ENCODE data around the gene TCEAL3.

DNA sequence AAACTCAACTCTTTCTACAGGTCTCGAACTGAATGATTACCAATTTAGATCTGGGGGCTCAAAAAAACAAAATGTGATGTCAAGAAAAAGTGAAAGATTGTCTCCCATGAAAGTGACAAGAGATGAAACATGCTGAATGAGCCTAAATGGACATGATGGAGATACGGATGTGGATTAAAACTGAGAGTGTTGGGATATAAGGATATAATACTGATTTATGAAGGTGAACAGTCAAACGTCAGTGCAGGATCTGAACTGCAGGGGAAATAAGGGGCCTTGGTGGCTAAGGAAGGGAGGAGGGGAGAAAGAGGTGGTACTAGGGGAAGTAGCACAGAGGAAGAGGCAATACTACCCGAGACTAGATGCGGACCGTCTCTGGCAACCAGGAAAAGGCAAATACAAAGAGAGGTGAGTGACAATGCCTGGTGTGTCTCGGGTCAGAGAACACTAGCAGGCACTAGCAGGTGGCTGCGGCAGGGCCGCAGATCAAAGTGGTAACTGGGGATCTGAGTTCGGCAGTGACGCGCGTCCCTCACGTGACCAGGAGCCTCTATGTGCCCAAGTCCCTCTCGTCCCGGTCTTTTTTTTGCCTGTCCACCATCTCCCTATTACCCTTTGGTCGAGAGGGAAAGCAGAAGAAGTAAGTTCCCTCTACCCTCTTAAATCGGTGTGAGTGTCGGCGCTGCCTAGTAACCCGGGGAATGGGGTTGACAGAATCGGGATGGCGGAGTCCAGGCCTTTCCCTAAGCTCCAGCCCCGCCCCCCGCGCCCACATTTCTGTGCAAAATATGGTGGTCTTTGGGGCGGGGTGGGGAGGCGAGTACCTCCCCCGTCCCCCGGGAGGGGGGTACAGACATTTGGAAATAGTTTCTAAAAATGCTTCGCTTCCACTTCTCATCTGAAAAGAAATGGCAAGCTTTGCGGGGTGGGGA lies 20.9 kb downstream of the TCEAL3 start, which contains the start of gene TCEAL1:
- TF ChIP-seq, protein P1, sequence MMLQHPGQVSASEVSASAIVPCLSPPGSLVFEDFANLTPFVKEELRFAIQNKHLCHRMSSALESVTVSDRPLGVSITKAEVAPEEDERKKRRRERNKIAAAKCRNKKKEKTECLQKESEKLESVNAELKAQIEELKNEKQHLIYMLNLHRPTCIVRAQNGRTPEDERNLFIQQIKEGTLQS (IDR thresholded peaks at IDR 0.05; ENCODE audit: insufficient read depth, low read depth, low read length), result 0 out of 2 replicates have a peak, but pooled peaks have one; percentile 24
- no peak for TF ChIP-seq RAD21 (IDR thresholded peaks at IDR 0.05 in 1 of 2, conservative IDR thresholded peaks at IDR 0.05 in 1 of 2; ENCODE audit: low read depth in 2 of 2, low read length in 2 of 2)
- TF ChIP-seq KDM5A (IDR thresholded peaks at IDR 0.05; ENCODE audit: low read length), result no peak
- no peak for TF ChIP-seq ZNF274 (IDR thresholded peaks at IDR 0.05; ENCODE audit: borderline replicate concordance, extremely low read depth, low read length)
- TF ChIP-seq, protein P2, sequence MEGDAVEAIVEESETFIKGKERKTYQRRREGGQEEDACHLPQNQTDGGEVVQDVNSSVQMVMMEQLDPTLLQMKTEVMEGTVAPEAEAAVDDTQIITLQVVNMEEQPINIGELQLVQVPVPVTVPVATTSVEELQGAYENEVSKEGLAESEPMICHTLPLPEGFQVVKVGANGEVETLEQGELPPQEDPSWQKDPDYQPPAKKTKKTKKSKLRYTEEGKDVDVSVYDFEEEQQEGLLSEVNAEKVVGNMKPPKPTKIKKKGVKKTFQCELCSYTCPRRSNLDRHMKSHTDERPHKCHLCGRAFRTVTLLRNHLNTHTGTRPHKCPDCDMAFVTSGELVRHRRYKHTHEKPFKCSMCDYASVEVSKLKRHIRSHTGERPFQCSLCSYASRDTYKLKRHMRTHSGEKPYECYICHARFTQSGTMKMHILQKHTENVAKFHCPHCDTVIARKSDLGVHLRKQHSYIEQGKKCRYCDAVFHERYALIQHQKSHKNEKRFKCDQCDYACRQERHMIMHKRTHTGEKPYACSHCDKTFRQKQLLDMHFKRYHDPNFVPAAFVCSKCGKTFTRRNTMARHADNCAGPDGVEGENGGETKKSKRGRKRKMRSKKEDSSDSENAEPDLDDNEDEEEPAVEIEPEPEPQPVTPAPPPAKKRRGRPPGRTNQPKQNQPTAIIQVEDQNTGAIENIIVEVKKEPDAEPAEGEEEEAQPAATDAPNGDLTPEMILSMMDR (IDR thresholded peaks at IDR 0.05; ENCODE audit: control extremely low read depth in 1 of 3, insufficient read depth in 1 of 3, low read depth in 1 of 3, low read length in 3 of 3), result no peak
- no peak for TF ChIP-seq TEAD4 (IDR thresholded peaks at IDR 0.05; ENCODE audit: low read depth, low read length)
- TF ChIP-seq EP300 (IDR thresholded peaks at IDR 0.05; ENCODE audit: borderline replicate concordance in 1 of 2, low read depth in 2 of 2, low read length in 2 of 2), result no peak
- TF ChIP-seq EGR1 (IDR thresholded peaks at IDR 0.05; ENCODE audit: borderline replicate concordance, low read depth, low read length), result no peak
- TF ChIP-seq, protein P3, sequence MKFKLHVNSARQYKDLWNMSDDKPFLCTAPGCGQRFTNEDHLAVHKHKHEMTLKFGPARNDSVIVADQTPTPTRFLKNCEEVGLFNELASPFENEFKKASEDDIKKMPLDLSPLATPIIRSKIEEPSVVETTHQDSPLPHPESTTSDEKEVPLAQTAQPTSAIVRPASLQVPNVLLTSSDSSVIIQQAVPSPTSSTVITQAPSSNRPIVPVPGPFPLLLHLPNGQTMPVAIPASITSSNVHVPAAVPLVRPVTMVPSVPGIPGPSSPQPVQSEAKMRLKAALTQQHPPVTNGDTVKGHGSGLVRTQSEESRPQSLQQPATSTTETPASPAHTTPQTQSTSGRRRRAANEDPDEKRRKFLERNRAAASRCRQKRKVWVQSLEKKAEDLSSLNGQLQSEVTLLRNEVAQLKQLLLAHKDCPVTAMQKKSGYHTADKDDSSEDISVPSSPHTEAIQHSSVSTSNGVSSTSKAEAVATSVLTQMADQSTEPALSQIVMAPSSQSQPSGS (IDR thresholded peaks at IDR 0.05; ENCODE audit: low read length), result no peak
- no peak for TF ChIP-seq KDM1A (IDR thresholded peaks at IDR 0.05; ENCODE audit: borderline replicate concordance, low read length)
- no peak for TF ChIP-seq TAF1 (IDR thresholded peaks at IDR 0.05; ENCODE audit: low read depth, low read length)
- no peak for TF ChIP-seq JUN (IDR thresholded peaks at IDR 0.05; ENCODE audit: low read depth, low read length)
- TF ChIP-seq POLR2A (IDR thresholded peaks at IDR 0.05; ENCODE audit: control extremely low read depth in 1 of 2, low read depth in 2 of 2, low read length in 2 of 2), result no peak
- TF ChIP-seq SRF (IDR thresholded peaks at IDR 0.05; ENCODE audit: low read depth, low read length), result no peak
